SU-DHL-6 (cell line): ENCODE results near the gene PTGES2.

Source experiments
- H2AFZ ChIP-seq: fragments of 200-600 bp; sonication (generic); 2 replicates; pipeline ENCODE4 v1.6.1; 2014; ENCODE audit warnings: low read depth, mild to moderate bottlenecking, moderate library complexity, mixed read lengths, antibody characterized with exemption, low read length; ENCODE audit not compliant: severe bottlenecking
- H3F3A ChIP-seq: fragments of 200-600 bp; shearing (Covaris generic); 2 replicates; pipeline ENCODE4 v1.6.0; 2016; ENCODE audit warnings: antibody characterized with exemption, mild to moderate bottlenecking; ENCODE audit not compliant: insufficient read depth
- H3K27ac ChIP-seq: fragments of 200-600 bp; sonication (generic); 2 replicates; pipeline ENCODE4 v1.5.1; 2016; ENCODE audit warnings: low read depth, mild to moderate bottlenecking, low read length, moderate library complexity, mixed read lengths
- H3K27me3 ChIP-seq: fragments of 200-600 bp; sonication (generic), shearing (Covaris generic); 2 replicates; pipeline ENCODE4 v1.6.0; 2014; ENCODE audit warnings: mild to moderate bottlenecking, low read length
- H3K36me3 ChIP-seq: fragments of 200-600 bp; sonication (generic); 2 replicates; pipeline ENCODE4 v1.6.1; 2014; ENCODE audit warnings: mild to moderate bottlenecking, low read length, mixed read lengths
- H3K4me2 ChIP-seq: fragments of 300-600, 200-600 bp; shearing (Covaris generic), sonication (generic); 2 replicates; pipeline ENCODE4 v1.6.0; 2014; ENCODE audit warnings: low read length, low read depth, mild to moderate bottlenecking; ENCODE audit not compliant: poor library complexity, severe bottlenecking
- H3K4me3 ChIP-seq: fragments of 200-600 bp; sonication (generic); 2 replicates; pipeline ENCODE4 v1.5.1; 2014; ENCODE audit warnings: antibody characterized with exemption, low read length, mild to moderate bottlenecking, mixed read lengths; ENCODE audit not compliant: insufficient read depth, poor library complexity, severe bottlenecking
- H3K79me2 ChIP-seq: fragments of 200-600 bp; sonication (generic); 2 replicates; pipeline ENCODE4 v1.6.1; 2014; ENCODE audit warnings: mild to moderate bottlenecking, low read length, moderate library complexity; ENCODE audit not compliant: insufficient read depth
- H3K9ac ChIP-seq: fragments of 200-600 bp; sonication (generic); 2 replicates; pipeline ENCODE4 v1.7.0; 2014; ENCODE audit warnings: mild to moderate bottlenecking, low read length
- H3K9me2 ChIP-seq: fragments of 200-600 bp; sonication (generic); replicated peaks from 2 replicates; pipeline ENCODE4 v1.6.1; 2014; ENCODE audit warnings: low read length; ENCODE audit not compliant: insufficient read depth
- H3K9me3 ChIP-seq: fragments of 200-600 bp; sonication (generic); 2 replicates; pipeline ENCODE4 v1.6.1; 2014; ENCODE audit warnings: low read length, mixed read lengths; ENCODE audit not compliant: insufficient read depth
- H4K20me1 ChIP-seq: fragments of 200-600 bp; sonication (generic); 2 replicates; pipeline ENCODE4 v1.6.1; 2014; ENCODE audit warnings: low read depth, mild to moderate bottlenecking, antibody characterized with exemption, low read length, moderate library complexity, mixed read lengths
- EZH2phosphoT487 ChIP-seq: fragments of 200-600 bp; sonication (generic), shearing (Covaris generic); conservative IDR thresholded peaks from 2 replicates; pipeline ENCODE4 v1.6.1; 2018; ENCODE audit warnings: mild to moderate bottlenecking, antibody characterized with exemption, low read length, moderate library complexity, mixed read lengths
- TF ChIP-seq, protein P1 (sequence below): fragments of 200-600 bp; sonication (generic); IDR thresholded peaks from one replicate; pipeline ENCODE4 v1.5.1; 2017; ENCODE audit warnings: antibody characterized with exemption, mild to moderate bottlenecking, low read length, moderate library complexity; ENCODE audit not compliant: insufficient read depth, poor library complexity, severe bottlenecking

The PTGES2 gene

DNA sequence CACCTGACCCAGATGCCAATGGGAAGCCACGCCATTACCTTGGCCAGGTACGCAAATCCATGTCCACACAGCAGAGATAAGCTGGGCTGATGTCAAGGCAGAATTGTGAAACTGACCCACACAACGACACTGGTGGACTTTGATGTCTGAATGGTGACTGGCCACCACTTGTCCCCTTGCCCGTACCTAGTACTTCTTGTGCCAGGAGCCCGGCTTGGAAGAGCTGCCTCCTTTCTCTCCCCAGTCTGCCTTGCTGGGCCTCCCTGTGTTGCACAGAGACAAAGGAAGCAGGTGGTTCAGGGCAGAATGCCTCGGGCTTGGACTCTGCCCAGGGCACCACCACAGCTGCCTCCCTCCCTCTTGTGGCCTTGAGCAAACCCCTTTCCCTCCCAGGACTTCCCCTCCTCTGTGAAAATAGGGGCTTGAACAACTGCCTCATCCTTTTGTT is 23.3 kb downstream of the PTGES2 start:
- no peaks in the 10 kb centered on the region for H3F3A ChIP-seq
- no peak overlapping the region for H3K9ac ChIP-seq
- H3K27ac ChIP-seq = no peak overlapping the region
- H3K9me2 ChIP-seq = no peaks in the 10 kb centered on the region
- H2AFZ ChIP-seq = no peak overlapping the region
- H4K20me1 ChIP-seq = no peaks in the 10 kb centered on the region
- H3K4me3 ChIP-seq = no peak overlapping the region
- H3K9me3 ChIP-seq = no peaks in the 10 kb centered on the region
- peaks cover 10% of the 10 kb centered on the region; the same call in 1 of the 2 replicates for H3K79me2 ChIP-seq
- no peaks in the 10 kb centered on the region for H3K27me3 ChIP-seq
- H3K36me3 ChIP-seq = no peaks in the 10 kb centered on the region
- TF ChIP-seq, protein P1, sequence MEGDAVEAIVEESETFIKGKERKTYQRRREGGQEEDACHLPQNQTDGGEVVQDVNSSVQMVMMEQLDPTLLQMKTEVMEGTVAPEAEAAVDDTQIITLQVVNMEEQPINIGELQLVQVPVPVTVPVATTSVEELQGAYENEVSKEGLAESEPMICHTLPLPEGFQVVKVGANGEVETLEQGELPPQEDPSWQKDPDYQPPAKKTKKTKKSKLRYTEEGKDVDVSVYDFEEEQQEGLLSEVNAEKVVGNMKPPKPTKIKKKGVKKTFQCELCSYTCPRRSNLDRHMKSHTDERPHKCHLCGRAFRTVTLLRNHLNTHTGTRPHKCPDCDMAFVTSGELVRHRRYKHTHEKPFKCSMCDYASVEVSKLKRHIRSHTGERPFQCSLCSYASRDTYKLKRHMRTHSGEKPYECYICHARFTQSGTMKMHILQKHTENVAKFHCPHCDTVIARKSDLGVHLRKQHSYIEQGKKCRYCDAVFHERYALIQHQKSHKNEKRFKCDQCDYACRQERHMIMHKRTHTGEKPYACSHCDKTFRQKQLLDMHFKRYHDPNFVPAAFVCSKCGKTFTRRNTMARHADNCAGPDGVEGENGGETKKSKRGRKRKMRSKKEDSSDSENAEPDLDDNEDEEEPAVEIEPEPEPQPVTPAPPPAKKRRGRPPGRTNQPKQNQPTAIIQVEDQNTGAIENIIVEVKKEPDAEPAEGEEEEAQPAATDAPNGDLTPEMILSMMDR = no peak
- no peak for TF ChIP-seq EZH2phosphoT487
- no peak overlapping the region for H3K4me2 ChIP-seq

DNA sequence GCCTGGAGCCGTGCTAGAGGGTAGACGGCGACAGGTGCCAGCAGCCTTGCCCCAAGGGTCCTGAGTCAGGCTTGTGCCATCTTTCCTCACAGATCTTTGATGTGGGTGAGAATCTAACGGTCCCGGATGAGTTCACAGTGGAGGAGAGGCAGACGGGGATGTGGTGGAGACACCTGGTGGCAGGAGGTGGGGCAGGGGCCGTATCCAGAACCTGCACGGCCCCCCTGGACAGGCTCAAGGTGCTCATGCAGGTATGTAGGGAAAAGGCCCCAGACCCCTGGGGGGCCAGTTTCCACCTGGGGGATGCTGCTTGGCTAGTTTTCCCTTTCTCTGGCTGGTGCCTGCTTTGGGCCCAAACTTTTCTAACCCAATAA is 24.0 kb downstream of the PTGES2 start:
- Histone ChIP-seq H3K9me3 (no peaks in the 10 kb centered on the region), H3K9me2 (no peaks in the 10 kb centered on the region), H4K20me1 (no peaks in the 10 kb centered on the region), H3K9ac (no peak overlapping the region), H3F3A (no peaks in the 10 kb centered on the region), H3K27ac (no peak overlapping the region), H2AFZ (no peak overlapping the region), H3K4me2 (no peak overlapping the region), H3K79me2 (peaks cover 16% of the 10 kb centered on the region; the same call in 1 of the 2 replicates), H3K36me3 (no peaks in the 10 kb centered on the region), H3K4me3 (no peak overlapping the region), H3K27me3 (no peaks in the 10 kb centered on the region)
- no peak for TF ChIP-seq EZH2phosphoT487
- TF ChIP-seq, protein P1 = no peak

DNA sequence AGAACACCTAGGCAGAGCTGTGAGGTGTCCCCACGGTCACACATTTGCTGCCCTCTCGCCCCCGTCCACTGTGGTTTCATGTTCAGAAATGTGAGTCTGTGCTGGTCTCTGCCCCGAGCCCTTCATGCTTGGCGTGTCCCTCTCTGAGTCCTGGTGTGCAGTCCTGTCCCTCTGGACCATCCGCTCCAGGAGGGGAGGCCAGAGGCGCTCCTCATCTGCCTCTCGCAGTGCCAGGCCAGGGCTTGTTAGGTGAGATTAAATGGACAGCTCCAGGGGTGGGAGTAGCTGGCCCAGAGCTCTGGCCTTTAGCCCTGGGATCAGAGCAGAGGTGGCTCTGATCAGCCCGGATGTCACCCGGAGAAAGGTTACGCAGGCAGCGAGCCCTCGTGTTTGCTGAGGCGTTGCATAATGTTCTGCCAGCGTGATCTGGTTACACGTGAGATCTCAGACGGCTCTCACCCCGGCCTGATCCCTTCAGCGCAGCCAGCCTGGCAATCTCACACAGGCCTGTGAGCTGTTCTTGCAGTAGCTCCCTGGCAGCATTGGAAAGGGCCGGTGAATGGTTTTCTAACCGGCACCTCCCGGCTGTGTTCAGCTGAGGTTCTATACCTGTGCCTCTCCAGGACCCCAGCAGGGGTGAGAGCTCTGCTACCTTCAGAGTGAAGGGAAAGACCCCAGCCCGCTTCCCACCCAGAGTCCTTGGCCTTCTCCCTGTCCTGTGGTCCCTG is 24.5 kb downstream of the PTGES2 start:
- TF ChIP-seq EZH2phosphoT487 = no peak
- TF ChIP-seq, protein P1 = no peak
- H3K27me3 ChIP-seq = no peaks in the 10 kb centered on the region
- no peaks in the 10 kb centered on the region for H3K9me2 ChIP-seq
- no peak overlapping the region for H3K27ac ChIP-seq
- H4K20me1 ChIP-seq = no peaks in the 10 kb centered on the region
- H3K4me2 ChIP-seq = no peak overlapping the region
- H3F3A ChIP-seq = no peaks in the 10 kb centered on the region
- no peaks in the 10 kb centered on the region for H3K9me3 ChIP-seq
- H3K9ac ChIP-seq = no peak overlapping the region
- peaks cover 21% of the 10 kb centered on the region for H3K79me2 ChIP-seq
- H3K36me3 ChIP-seq = no peaks in the 10 kb centered on the region
- no peak overlapping the region for H2AFZ ChIP-seq
- no peak overlapping the region for H3K4me3 ChIP-seq
